Stimulated activated CD4-positive, alpha-beta T cell treated with anti-CD3 and anti-CD28 coated beads, Interleukin-12 subunit alpha, Interleukin-12 subunit beta, amount 100 ng/mL, for 24 hours (primary cell): ENCODE measurements around the gene MEF2D.

ENCODE experiments used
- DNase-seq, 2 experiments: peaks; one replicate each; pipeline ENCODE4 v3.0.0-alpha.2; 2020; ENCODE audit warnings: low read depth in 2 of 2

Gene MEF2D

GRCh38 chr1:156488566-156489165 is 11.9 kb downstream of the MEF2D start:
- no peak for DNase-seq

- no peak for DNase-seq
Measured at GRCh38 chr1:156487862-156488261, 12.7 kb downstream of the MEF2D start.

- DNase-seq, result no peak
Measured at GRCh38 chr1:156486421-156487344, 13.9 kb downstream of the MEF2D start.

GRCh38 chr1:156485984-156486383 is 14.6 kb downstream of the MEF2D start:
- DNase-seq, result no peak

GRCh38 chr1:156484480-156485058 is 16.0 kb downstream of the MEF2D start:
- DNase-seq, result no peak

GRCh38 chr1:156483397-156483796 is 17.2 kb downstream of the MEF2D start:
- DNase-seq, result no peak

- DNase-seq, result no peak
Measured at GRCh38 chr1:156482276-156482675, 18.3 kb downstream of the MEF2D start.

GRCh38 chr1:156481527-156481926 is 19.0 kb downstream of the MEF2D start:
- no peak for DNase-seq

GRCh38 chr1:156480411-156481192 is 20.0 kb downstream of the MEF2D start:
- peak in 1 of 2 experiments; percentile 72 for DNase-seq

- DNase-seq, result no peak
Measured at GRCh38 chr1:156480016-156480370, 20.6 kb downstream of the MEF2D start.

GRCh38 chr1:156479093-156480015 is 21.2 kb downstream of the MEF2D start:
- DNase-seq, result no peak

- DNase-seq, result no peak
Measured at GRCh38 chr1:156478250-156478627, 22.3 kb downstream of the MEF2D start.

GRCh38 chr1:156477526-156478249 is 22.9 kb downstream of the MEF2D start:
- no peak for DNase-seq

- no peak for DNase-seq
Measured at GRCh38 chr1:156476501-156477298, 23.9 kb downstream of the MEF2D start.

- DNase-seq, result no peak
Measured at GRCh38 chr1:156475568-156476500, 24.7 kb downstream of the MEF2D start.

- DNase-seq, result no peak
Measured at GRCh38 chr1:156474966-156475365, 25.6 kb downstream of the MEF2D start.

- DNase-seq, result no peak
Measured at GRCh38 chr1:156471496-156472490, 28.8 kb downstream of the MEF2D start.
